UCSD-AML1 (cell line): Measurements from ENCODE around the gene ITIH3.

Experiments
- DNase-seq: peaks from one replicate; lab custom pipeline; 2025; ENCODE audit not compliant: unreplicated experiment; lab: John Stamatoyannopoulos, UW

The ITIH3 gene

DNA sequence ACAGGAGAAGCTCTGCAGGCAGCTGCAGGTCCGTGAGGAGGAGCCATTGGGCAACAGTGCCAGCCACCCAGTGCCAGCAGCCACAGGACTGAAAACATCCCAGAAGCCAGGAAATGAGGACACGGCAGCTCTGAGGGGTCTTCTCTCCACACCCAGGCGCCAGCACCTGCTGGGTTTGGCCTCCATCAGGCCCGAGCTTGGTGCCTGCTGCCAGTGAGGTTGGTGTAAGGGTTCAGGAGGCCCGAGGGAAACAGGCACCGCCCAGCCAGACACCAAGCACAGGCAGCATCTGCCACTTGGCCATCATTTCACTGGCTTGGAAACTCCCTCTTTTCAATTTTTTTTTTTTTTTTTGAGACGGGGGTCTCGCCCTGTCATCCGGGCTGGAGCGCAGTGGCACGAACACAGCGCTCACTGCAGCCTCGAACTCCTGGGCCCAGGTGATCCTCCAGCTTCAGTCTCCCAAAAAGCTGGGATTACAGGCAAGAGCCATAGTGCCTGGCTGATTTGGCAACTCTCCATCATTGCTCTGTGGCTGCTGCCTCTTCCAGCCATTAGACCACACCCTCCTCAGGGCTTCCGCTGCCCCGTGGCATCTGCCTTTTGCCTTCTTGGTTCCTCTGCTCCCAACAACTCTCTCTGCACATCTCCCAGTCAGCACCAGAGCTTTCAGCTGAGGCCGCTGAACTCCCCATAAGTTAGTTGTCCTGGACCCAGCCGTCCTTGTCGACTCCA is 1.5 kb upstream of the ITIH3 start:
- no peak for DNase-seq

DNA sequence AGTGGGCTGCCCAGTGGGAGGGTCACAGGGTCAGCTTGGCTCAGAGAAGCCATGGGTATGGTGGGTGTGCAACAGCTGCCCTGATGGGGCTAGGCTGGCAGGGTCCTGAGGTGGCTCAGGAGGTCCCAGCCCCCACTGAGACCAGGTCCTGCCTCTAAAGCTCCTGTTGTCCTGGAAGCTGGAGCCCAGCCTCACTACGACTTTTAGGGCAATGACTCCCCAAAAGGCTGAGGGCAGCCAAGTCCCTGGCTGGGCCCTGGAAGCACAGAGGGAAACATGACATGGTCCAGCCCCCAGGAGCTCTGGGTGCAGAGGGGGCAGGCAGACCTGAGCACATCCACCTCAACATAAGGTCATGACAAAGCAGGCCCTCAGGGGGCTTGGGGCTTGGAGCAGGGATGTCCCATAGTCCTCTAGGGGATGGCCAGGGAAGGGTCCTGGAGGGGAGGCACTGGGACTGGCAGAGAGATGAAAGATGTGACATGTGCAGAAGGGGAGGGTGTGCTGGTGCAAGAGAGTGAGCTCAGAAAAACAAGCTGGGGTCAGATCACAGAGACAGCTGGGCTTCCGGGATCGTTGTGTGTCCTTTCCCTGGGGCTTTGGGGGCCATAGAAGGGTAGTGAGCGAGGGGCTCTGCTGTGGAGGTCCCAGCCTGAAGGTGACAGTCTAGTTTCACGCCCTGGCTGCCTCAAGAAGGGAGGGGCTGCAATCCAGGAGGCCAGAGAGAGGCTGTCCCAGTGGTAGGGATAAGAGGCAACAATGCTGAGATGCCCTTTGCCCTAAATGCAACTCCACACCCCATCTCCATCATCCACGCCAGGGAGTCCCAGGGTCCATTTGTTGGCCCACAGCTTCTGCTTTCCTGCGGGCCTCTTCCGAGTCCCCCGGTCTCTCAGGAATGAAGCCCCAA is 639 bp upstream of the ITIH3 start:
- DNase-seq = no peak

DNA sequence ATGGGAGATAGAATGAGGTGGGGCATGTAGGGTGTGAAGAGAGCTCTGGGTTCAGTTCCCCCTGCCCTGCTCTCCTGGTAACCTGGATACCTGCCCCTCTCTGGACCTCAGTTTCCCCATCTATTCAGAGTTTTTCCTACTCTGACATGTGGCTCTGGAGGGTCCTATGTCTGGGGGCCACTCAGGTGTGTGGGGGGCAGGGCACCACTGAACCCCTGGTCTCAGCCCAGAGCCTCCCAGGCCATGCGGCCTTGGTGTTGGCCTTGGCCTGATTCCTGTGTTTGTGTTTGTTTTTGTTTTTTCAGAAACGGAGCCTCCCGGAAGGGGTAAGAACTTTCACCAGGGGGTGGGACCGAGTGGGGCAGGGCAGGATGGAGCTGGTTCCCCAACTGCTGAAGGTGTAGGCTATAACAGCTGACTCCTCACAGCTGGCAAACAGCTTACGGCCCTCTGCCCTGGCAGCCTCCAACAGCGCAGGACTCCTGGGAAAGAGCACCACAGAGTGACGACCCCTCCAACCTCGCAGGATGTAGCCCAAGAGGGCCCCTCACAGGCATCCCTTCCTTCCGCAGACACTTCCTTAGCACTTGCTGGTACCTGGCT is 803 bp downstream of the ITIH3 start:
- DNase-seq = no peak

DNA sequence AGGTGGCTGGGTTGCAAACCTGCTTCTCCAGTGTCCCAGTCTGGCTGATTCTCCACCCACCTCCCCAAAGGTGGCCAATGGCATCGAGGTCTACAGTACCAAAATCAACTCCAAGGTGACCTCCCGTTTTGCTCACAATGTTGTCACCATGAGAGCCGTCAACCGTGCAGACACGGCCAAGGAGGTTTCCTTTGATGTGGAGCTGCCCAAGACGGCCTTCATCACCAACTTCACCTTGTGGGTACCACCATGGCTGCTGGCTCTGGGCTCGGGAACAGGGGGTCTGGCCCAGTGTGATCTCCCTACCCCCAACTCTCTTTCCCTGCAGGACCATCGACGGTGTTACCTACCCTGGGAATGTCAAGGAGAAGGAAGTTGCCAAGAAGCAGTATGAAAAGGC is 1.8 kb downstream of the ITIH3 start:
- no peak for DNase-seq

DNA sequence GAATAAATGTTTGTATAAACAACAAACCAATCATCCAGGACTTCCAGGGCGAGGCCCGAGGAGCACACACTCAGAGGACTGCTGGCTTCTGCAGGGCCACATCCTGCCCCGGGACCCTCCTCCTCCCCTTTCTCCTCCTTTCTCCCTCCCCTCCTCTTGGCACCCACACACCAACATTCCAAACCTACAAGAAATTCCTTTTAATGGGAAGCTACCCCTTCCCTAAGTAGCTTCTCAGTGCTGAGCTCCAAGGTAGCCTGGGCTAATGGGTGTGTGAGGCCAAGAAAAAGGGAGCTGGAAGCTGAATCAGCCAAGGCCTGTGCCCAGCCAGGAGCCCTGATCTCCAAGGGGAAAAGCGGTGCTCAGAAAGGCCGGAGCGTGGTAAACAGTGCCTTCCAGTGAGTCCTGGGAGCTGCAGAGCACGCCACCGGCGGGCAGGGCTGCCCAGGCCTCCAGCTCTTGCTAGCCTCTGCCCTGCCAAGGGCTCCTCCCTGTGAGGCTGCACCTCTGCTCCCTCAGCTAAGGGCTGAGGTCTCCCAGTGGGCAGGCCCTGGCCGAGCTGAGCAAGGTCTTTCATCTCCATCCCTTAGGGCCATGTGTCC is 3.9 kb downstream of the ITIH3 start:
- DNase-seq = no peak

DNA sequence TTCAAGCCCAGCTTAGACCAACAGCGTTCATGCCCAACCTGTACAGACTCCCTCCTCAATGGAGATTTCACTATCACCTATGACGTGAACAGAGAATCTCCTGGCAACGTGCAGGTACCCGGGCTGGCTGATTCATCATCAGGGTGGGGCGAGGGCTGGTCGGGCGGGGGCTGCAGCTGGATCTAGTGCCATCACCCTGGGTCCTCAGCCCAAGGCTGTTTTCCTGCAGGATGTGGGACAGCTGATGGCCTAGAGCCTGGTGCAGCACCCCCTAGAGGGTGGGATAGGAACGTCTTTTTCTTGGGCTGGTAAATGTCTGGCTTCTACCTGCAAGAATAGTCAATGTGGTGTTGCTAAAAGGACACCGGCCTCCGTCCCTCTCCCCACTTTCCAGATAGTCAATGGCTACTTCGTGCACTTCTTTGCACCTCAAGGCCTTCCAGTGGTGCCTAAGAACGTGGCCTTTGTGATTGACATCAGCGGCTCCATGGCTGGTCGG is 4.4 kb downstream of the ITIH3 start:
- DNase-seq = peak; percentile 24

DNA sequence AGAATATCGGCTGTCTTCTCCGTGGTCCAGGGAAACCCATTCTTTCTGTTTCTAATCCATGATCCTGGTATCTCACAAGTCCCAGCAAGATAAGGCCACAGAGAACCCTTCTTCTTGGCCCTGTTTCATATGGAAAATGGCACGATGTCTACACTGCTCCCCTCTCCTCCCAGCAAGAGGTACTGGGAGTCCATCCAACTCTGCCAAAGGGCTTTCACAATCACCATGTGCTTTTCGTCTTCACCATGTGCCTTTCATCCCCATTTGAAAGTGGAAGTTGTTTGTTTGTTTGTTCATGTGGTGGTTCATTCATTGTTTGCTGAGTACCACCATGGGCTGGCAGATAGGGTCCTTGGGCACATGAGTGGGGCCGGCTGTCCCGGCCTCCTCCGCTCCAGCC is 5.5 kb downstream of the ITIH3 start:
- DNase-seq = no peak

DNA sequence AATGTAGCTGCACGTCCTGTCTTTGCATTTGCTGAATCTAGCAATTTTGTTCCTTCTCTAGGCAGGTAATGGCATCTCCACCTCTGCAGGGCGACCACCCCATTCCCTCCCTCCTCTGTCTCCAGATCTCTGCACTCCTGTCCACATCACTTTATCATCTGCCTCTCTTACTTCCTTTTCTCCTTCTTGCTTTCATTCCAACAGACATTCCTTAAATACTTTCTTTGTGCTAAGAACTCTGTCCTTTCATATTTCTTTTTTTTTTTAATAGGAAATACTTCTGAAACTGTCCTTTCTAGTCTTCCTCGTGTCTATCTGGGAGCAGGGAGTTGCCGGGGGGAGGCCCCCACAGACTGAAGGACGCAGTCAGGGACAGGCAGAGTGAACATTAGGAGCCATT is 7.2 kb downstream of the ITIH3 start:
- DNase-seq = no peak

DNA sequence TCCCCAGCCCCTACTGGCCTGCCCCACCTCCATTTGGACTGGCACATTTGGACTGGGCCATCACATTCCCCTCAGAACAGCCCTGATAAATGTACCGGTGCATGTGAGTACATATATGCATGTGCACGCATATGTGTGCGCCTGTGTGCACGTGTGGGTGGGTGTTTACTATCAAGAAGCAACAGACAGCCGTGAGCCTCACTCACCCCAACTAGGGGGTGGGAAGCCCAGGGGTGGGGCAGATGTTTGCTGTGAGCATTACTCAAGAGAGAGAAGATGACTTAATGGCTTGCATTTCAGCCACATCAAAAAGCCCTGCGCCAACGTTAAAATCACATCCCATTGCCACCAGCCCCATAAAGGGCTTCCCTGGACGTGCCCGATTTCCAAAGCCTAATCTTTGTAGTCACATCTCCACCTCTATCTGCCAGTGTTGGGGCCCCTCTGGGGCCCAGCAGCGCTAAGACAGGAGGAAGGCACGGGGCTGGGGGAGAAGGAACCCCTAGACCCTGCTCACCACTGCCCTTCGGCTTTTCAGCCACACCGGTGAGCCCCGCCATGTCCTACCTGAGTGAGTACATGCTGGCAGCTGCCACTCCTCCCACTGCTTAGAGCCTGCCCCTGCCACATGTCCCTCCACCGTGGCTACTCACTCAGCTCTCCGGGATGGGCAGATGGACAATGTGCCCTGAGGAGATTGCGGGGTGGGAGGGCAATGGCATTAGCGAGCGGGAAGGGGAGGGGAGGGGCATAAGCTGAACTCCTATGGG is 10.9 kb downstream of the ITIH3 start:
- DNase-seq = no peak

DNA sequence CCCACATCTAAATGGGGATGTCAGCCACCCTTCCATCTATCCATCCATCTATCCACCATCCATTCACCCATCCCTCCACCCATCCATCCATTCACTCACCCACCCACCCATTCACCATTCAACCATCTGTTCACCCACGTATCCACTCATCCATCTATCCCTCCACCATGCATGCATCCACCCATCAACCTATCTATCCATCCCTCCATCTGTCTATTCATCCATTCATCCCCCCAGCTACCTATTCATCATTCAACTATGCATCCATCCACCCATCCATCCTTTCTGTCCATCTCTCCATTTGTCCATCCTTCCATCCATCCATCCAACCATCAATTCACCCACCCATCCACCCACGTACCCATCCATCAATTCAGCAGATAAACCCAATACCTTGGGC is 14.6 kb downstream of the ITIH3 start:
- DNase-seq = no peak

DNA sequence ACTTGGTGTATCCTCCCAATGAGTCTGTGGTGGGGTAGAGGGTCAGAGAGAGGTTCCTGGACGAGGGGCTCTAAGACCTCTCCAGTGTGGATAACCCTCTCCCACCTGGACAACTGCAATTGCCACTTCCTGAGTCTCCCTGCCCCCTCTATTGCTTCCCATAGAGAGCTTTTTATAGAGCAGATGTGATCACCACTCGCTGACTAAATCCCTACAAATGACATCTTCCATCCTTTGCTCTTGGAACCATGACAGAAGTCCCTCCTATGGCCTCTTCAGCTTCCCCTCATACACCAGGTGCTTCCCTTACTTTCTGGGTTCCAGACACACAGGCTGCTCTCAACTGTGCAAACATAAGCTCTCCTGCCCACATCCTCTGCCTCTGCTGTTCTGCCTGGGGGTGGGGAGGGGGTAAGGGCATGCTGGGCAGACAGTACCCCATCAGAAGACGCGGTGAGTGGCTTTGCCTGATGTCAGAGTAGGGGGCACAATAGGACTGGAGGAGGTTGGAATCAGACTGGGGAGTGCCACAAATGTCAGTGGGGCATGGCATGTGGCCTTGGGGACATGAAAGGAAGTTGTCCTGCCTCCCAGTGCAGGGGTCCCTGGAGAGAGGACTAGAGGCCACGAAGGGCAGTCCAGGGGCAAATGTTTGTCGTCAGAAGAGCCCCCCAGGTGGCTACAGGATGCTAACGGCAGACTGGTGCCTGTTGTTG is 15.2 kb downstream of the ITIH3 start:
- DNase-seq = peak; percentile 24

DNA sequence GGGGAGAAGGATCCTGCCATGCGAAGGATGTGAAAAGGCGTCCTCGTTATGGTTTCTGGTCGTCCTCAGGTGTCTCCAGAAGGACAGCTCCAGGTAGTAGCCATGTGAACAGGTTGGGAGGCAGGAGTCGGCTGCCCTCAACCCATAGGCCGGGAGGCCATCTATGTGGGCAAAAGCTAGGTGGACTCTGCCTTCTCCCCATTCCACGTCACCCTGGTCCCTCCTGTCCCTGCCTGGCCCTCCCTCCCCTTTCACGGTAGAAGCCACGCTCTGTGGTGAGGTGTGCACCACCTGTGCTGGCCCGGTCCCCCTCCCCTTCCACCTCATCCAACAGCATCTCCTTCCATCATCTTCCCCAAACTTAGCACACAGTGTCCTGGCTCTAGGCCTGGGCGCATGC is 16.3 kb downstream of the ITIH3 start:
- no peak for DNase-seq

DNA sequence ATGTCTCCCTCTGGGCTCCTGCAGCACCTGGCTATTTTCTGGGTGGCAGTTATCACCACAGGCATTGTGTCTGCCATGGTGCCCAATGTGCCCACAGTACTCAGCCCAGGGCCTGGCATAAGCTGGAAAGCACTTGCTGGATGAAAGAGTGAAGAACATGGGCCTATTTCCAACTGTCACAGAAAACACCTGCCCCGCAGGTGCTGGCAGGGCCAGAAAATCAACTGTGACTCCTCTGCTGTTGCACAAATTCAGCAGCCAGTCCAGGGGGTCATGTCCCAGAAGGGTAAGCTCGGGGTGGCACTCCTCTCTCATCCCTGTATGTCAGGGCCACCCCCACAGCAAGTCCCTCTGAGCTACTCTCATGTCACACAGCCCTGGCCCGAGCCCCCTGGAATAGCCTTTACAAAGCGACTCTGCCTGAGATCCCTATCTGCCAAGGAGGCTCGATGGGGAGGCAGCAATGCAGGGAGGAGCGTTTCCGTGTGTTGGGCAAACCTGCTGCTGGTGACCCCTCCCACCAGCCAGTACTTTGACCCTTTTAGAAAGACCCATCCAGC is 16.9 kb downstream of the ITIH3 start:
- DNase-seq = no peak

DNA sequence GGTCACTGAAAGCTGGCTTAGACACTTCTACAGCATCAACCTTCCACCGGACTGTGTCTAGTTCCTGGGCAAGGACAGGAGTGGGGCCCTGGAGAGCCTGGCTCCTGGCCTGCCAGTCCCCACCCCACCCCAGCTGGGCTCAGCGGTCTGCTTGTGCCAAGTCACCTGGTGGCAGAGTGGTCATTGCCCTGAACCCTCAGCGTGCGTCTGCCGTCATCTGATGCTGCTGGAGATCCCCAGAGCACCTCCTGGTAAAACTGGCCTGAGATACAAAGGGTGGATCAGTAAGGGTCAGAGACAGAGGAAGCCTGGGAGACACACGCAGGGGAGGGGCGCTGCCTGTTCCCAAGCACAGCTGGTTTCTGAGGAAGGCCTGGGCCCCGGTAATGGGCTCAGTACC is 19.2 kb downstream of the ITIH3 start:
- DNase-seq = no peak

DNA sequence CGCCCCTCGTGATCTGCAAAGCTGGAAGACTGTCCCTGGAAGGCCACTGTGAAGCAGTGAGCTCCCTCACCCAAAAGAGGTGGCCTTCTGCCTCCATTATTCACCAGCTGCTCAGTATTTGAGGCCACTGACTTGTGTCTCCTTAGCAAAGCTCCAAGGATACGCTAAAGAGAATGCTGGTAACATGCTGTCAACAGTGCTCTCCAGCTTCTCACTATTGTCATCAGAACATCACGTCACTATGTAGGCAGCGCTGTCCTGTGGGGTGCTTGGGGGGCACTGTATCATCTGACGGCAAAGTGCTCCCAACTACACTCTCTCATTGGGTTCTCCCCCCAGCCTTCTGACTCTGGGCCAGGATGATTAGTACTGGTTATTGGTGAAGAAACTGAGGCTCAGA is 21.6 kb downstream of the ITIH3 start:
- DNase-seq = no peak

DNA sequence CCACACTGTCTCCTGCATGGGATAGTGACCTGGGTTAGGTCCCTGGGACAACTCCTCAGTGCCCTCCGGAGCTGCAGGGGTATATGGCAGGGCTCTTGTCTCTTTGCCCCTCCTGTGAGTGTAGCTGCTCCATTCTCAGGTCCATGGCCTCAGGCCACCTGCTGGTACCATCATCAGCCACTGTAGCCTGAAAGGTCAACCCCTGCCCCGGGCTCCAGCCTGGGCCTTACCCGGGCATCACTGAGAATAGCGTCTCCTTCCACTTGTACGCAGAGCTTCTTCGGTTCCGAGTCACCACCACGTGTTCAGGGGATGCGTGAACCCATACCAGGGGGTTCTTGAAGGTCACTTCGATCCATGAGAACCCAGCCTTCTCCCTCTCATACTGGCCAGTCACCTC is 22.1 kb downstream of the ITIH3 start:
- no peak for DNase-seq

DNA sequence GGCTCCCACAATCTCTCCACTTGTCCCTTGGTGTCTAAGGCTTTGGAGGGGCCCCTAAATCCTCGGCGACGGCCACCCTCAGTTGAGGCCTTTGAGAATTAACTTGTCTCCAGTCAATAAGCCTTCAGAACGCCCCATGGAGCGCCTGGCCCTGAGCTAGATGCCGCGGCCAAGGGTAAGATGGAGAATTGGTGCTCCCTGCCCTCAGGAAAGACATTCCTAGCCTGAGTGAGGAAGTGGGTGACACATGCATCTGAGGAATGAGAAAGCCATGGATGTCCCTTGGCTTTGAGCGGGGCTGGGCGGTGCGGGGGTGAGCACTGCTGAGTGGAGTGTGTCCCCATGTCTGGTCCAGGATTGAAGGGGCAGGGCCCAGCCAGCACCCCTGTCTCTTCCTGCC is 22.6 kb downstream of the ITIH3 start:
- DNase-seq = no peak

DNA sequence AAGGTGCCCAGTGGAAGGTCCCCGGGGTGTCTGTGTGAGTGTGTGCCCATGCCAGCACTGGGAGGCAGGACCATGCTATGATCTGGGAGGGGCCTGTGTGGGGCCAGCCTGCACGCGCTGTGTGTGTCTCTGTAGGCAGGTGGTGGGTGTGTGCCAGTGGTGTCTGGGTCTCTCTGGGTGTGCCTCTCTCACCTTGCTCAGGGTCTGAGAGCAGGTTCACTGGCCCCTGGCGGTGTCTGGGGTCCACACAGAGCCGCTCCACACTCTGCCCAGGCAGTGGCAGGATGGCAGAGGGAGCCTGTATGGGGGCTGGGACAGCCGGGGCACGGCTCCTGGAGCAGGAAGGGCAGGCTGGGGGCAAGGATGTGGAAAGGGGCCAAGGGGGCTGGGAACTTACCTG is 23.3 kb downstream of the ITIH3 start:
- no peak for DNase-seq

DNA sequence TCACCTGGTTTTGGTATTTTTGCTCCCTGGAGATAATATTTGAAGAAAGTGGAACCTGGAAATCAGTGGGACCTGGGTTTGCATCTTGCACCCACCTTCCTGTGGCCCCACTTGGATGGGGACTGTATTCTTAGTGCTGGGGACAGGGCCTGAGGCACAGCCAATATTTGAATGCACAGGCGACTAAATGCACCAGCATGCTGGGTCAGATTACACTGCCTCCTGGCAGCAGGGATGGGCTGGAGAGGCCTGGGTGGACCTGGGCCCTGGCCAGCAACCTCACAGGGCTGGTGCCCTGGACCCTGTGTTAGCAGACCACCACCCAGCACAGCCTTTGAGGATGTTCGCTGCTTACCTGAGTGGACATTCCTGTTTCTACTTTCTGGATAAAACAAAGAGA is 25.3 kb downstream of the ITIH3 start:
- DNase-seq = no peak

DNA sequence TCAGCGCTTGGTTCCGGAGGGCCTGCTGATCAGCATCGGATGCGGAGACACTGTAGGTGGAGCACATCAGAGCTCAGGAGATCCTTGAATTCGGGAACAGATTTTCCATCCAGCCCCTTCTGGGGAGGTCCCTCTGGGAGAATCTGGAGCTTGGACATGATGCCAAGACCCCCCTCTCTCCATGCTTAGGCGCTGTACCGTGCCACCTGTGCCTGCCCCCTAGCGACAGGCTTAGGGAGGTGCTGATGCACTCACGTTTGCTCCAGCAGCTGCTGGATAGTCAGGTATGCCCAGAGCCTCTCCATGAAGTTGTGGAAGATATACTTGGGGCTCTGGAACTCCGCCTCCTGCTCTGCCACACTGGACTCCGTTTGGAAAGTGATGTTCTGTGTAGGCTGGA is 26.1 kb downstream of the ITIH3 start:
- peak; percentile 31 for DNase-seq
